Lower leg skin (tissue), 4 donors: ENCODE measurements around the gene SPPL3. TPM values are rescaled to one million over a fixed set of nuclear protein-coding genes. Genes with fewer than 3 reads are reported as not detected.

ENCODE experiments used
- DNase-seq, 2 donors: peaks; one replicate each; pipeline ENCODE4 v3.0.0-alpha.2; 2019; ENCODE audit warnings: low spot score in 2 of 2
- H3K4me3 ChIP-seq: fragments of 200-600 bp; sonication (generic); 2 replicates; pipeline ENCODE4 v1.5.1; 2017; ENCODE audit warnings: mild to moderate bottlenecking, low read depth; ENCODE audit not compliant: poor library complexity, severe bottlenecking
- POLR2A ChIP-seq, 2 donors: fragments of 450-650 bp; IDR thresholded peaks; one replicate each; pipeline ENCODE4 v1.6.1; 2016 to 2017; ENCODE audit warnings: antibody characterized with exemption in 2 of 2, mild to moderate bottlenecking in 1 of 2, moderate library complexity in 1 of 2
- WGBS, 2 donors: methylation state at CpG; one replicate each; pipeline ENCODE4 v1.1.5; 2018; 5-methylcytosine and 5-hydroxymethylcytosine counted together
- intact Hi-C: fragments of 100-400 bp; cut with DNase I; formaldehyde crosslinking; loops from one replicate; pipeline ENCODE4 v1.15.0; 2023; ENCODE audit warnings: low total_unique reads
- total RNA-seq, 4 donors: library from RNA; depleted of rRNA; stranded (reverse); fragments of >200 nt; gene quantifications; one replicate each; pipeline ENCODE4 v1.1.0, GENCODE V29; 2016
- TF ChIP-seq, protein P1 (sequence below), 3 donors: fragments of 450-650 bp; IDR thresholded peaks; one replicate each; pipeline ENCODE4 v1.5.1; 2016; ENCODE audit warnings: antibody characterized with exemption in 3 of 3, mild to moderate bottlenecking in 3 of 3, moderate library complexity in 2 of 3

SPPL3 gene
- total RNA-seq, 4 donors from 2014 or later: 47.3 to 59.0 (median 52.4) TPM

DNA sequence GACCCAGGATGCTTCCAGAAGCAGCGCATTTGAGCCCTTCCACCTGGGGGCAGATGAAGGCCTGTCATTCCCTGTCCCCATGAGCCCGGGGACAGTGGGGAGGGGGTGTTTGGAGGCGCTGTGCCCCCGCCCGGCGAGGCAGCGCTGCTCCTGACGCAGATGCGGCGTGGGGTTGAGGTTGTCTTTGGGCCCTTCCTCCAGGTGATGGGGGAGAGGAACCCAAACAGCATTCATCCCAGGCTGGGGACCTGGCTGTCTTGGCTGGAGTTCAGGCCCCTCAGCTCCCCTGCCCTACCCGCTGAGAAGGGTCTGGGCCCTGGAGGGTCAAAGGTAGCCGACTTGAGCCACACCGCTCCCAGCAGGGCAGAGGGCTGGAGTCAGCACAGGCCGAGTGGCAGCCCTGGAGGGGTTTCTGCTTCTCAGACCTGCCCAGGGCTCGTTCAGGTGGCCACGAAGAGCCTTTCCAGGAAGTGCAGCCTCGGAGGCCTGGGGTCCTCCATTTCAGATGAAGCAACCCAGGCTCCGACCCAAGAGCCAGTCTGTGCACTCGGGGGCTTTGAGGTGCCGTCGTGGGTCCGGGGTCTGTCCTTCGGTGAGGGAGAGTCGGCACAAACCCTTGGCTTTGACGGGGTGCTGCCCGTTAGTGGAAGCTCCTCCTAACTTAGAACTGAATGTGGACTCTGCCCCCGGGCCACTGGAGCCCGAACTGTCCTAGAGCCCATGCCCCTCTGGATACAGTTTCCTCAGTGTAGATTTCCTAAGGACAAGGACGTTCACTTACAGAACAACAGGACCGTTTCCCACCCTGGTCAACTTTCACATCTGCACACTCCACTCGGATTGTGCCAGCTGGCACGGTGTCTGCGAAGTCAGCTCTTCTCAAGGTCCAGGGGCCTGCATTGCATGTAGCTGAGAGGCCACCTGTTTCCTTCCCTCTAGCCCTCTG lies 162.4 kb downstream of the SPPL3 start:
- TF ChIP-seq, protein P1, sequence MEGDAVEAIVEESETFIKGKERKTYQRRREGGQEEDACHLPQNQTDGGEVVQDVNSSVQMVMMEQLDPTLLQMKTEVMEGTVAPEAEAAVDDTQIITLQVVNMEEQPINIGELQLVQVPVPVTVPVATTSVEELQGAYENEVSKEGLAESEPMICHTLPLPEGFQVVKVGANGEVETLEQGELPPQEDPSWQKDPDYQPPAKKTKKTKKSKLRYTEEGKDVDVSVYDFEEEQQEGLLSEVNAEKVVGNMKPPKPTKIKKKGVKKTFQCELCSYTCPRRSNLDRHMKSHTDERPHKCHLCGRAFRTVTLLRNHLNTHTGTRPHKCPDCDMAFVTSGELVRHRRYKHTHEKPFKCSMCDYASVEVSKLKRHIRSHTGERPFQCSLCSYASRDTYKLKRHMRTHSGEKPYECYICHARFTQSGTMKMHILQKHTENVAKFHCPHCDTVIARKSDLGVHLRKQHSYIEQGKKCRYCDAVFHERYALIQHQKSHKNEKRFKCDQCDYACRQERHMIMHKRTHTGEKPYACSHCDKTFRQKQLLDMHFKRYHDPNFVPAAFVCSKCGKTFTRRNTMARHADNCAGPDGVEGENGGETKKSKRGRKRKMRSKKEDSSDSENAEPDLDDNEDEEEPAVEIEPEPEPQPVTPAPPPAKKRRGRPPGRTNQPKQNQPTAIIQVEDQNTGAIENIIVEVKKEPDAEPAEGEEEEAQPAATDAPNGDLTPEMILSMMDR (IDR thresholded peaks at IDR 0.05): no peak
- TF ChIP-seq POLR2A (IDR thresholded peaks at IDR 0.05): no peak
- intact Hi-C loops: no loop called here
- 81 to 83% methylated on average over 16 to 30 of the region's 33 CpGs for WGBS, 2 donors
- no peak overlapping the region for H3K4me3 ChIP-seq
- DNase-seq: no peak

DNA sequence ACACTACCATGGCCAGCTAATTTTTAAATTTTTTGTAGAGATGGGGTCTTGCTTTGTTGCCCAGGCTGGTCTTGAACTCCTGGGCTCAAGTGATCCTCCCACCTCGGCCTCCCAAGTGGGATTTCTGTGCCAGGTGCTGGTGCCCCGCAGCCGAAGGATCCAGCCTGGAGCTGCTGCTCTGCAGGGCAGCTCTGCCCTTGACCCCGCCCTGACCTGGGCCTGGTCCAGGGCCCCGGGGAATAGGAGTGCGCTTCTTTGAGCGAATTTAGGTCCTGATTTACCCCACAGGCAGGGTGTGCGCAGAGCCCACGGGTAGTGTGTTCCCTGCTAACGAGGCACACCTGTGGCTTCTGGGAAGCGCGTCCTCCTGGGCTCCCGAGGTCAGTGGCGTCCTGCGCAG lies 163.3 kb downstream of the SPPL3 start:
- WGBS, 2 donors: 64 to 82% methylated on average over 14 to 15 of the region's 15 CpGs
- TF ChIP-seq, protein P1 (IDR thresholded peaks at IDR 0.05): no peak
- no peak overlapping the region for H3K4me3 ChIP-seq
- no peak for DNase-seq
- intact Hi-C loops: no loop called here

DNA sequence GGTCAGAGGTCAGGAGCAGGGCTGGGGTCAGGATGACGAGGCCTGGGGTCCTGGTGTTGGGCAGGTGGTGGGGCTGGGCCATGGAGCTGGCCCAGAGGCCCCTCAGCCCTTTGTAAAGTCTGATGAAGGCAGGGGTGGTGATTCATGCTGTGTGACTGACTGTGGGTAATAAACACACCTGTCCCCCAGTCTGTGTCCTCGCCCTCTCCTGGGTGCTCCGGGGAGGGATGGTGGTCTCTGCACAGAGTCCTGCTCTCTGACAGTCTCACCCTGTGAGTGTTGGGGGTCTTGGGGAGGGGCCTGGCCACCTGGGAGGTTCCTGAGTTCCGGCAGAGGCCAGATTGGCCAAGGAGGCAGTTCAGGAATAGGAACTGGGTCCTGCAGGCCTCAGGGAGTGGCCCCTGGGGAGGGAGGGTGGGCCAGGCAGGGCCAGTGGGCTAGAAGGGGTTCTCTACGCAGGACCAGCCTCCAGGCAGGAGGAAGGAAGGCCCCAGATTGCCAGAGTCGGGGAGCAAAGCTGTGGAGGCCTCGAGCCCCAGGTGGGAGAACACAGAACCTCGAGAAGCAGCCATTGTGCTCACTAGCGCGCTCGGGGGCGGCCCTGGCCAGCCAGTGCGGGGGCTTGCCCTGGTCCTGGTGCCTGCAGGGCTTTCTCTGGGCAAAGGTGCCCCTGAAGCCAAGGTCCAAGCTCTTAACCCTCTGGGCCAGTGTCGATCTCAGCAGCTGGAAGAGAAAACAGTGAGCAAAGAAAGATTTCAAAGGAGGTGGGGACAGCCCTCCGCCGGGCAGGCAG lies 164.1 kb downstream of the SPPL3 start:
- H3K4me3 ChIP-seq: no peak overlapping the region
- no peak for TF ChIP-seq POLR2A (IDR thresholded peaks at IDR 0.05)
- TF ChIP-seq, protein P1 (IDR thresholded peaks at IDR 0.05): no peak
- WGBS, 2 donors: 84 to 87% methylated on average over 15 to 16 of the region's 16 CpGs
- intact Hi-C loops: no loop called here
- no peak for DNase-seq

DNA sequence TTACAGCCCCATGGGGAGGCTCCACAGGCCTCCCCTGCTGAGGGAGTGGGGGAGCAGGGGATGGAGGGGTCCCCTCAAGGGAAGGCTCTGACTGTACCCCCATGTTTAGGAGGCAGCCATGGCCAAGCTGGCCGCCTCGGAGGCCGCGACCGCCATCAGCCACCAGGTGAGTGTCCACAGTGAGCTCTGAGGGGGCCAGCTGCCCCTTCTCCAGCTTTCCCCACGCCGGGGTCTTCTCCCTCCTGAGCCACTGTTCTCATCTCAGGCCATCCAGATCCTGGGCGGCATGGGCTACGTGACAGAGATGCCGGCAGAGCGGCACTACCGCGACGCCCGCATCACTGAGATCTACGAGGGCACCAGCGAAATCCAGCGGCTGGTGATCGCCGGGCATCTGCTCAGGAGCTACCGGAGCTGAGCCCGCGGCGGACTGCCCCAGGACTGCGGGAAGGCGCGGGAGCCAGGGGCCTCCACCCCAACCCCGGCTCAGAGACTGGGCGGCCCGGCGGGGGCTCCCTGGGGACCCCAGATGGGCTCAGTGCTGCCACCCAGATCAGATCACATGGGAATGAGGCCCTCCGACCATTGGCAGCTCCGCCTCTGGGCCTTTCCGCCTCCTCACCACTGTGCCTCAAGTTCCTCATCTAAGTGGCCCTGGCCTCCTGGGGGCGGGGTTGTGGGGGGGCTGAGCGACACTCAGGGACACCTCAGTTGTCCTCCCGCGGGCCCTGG lies 165.0 kb downstream of the SPPL3 start:
- intact Hi-C loops: no loop called here
- WGBS, 2 donors: 91 to 94% methylated on average over 37 to 38 of the region's 38 CpGs
- no peak overlapping the region for H3K4me3 ChIP-seq
- no peak for DNase-seq
- TF ChIP-seq POLR2A (IDR thresholded peaks at IDR 0.05): no peak
- TF ChIP-seq, protein P1 (IDR thresholded peaks at IDR 0.05): no peak

DNA sequence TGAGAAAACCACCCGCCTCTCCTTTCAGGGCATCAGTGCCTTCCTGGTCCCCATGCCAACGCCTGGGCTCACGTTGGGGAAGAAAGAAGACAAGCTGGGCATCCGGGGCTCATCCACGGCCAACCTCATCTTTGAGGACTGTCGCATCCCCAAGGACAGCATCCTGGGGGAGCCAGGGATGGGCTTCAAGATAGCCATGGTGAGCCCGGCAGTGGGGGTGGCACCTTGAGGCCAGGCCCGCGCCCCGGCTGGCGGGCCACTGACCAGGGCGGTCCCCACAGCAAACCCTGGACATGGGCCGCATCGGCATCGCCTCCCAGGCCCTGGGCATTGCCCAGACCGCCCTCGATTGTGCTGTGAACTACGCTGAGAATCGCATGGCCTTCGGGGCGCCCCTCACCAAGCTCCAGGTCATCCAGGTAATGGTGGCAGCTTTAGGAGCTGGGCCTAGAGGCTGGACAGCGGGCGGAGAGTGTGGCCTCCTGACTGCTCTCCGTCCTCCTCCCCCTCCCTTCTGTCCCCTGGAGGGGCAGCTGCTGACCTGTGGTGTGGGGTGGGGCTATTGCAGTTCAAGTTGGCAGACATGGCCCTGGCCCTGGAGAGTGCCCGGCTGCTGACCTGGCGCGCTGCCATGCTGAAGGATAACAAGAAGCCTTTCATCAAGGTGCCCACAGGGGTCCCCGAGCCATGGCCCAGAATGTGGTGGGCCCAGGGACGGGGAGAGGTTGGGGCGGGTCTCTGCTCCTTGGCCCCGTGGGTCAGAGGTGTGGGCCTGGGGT lies 165.7 kb downstream of the SPPL3 start:
- WGBS, 2 donors: 88 to 91% methylated on average over 25 to 26 of the region's 31 CpGs
- intact Hi-C loops: no loop called here
- no peak for DNase-seq
- no peak for TF ChIP-seq POLR2A (IDR thresholded peaks at IDR 0.05)
- TF ChIP-seq, protein P1 (IDR thresholded peaks at IDR 0.05): no peak
- no peak overlapping the region for H3K4me3 ChIP-seq
